ENCODE measurements around the gene SIKE1.
A peak's percentile ranks its signal among the peaks of the same experiment; 100 is the strongest.
"Not testable (repeated sequence)": the region's sequence is repeated elsewhere in the genome, so short reads cannot be mapped to it uniquely, and the experiment has no call there.

The SIKE1 gene

GRCh38 chr1:114780344-114781226, at the start of gene SIKE1:
SIKE1 (minus strand) TSS chr1:114780685; CDS start chr1:114780607, 78 bp downstream.
- peaks cover 29% of the 10 kb centered on the region for H3K36me3 ChIP-seq (ENCODE audit: control insufficient read depth, insufficient read depth, low read length)

DNA sequence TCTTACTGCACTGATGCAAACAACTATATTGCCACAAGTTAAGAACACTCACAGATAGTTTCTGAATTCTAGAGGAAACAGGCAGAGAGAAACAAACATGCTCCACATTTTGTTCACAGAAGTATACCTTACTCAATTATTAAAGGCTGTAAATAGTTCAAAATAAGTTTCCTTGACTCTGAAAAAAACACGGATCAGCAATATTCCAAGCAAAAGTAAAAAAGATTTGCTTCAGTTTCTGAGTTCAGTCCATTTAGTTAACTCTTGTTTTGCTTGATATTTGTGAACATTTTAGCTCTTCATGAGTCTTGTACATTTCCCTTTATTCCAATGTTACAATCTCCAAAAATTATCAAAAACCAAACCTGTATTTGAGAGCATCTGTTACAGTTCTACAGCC, 49.6 kb upstream of the SIKE1 start:
- H3K27ac ChIP-seq (ENCODE audit: low read depth, low read length); H3K27me3 ChIP-seq (ENCODE audit: control insufficient read depth, insufficient read depth, low read length); H3K4me1 ChIP-seq (ENCODE audit: control insufficient read depth, insufficient read depth, low read length); H3K36me3 ChIP-seq (ENCODE audit: control insufficient read depth, insufficient read depth, low read length); H3K9ac ChIP-seq (ENCODE audit: low read length); H3K9me3 ChIP-seq (ENCODE audit: control insufficient read depth, insufficient read depth, low read depth, low read length); H3K4me3 ChIP-seq (ENCODE audit: low read depth, low read length): not testable (repeated sequence)

More at GRCh38 chr1:114780344-114781226, at the start of gene SIKE1:
- Histone ChIP-seq H3K27ac (ENCODE audit: low read depth, low read length) (peak within 1 kb of the TSS; percentile 62; the same call in 1 of the 2 replicates), H3K27me3 (ENCODE audit: control insufficient read depth, insufficient read depth, low read length) (peaks cover 20% of the 10 kb centered on the region), H3K4me1 (ENCODE audit: control insufficient read depth, insufficient read depth, low read length) (no peaks in the 10 kb centered on the region), H3K4me3 (ENCODE audit: low read depth, low read length) (peak within 1 kb of the TSS; percentile 90), H3K9ac (ENCODE audit: low read length) (peak within 1 kb of the TSS; percentile 86), H3K9me3 (ENCODE audit: control insufficient read depth, insufficient read depth, low read depth, low read length) (no peaks in the 10 kb centered on the region)

GRCh38 chr1:114828251-114828650, 47.8 kb upstream of the SIKE1 start:
- no peaks in the 10 kb centered on the region for H3K4me1 ChIP-seq (ENCODE audit: control insufficient read depth, insufficient read depth, low read length)
- no peak overlapping the region for H3K27ac ChIP-seq (ENCODE audit: low read depth, low read length)
- H3K27me3 ChIP-seq (ENCODE audit: control insufficient read depth, insufficient read depth, low read length) = no peaks in the 10 kb centered on the region
- peaks cover 14% of the 10 kb centered on the region; the same call in 1 of the 2 replicates for H3K9me3 ChIP-seq (ENCODE audit: control insufficient read depth, insufficient read depth, low read depth, low read length)
- H3K36me3 ChIP-seq (ENCODE audit: control insufficient read depth, insufficient read depth, low read length) = no peaks in the 10 kb centered on the region
- no peak overlapping the region for H3K9ac ChIP-seq (ENCODE audit: low read length)
- no peak overlapping the region for H3K4me3 ChIP-seq (ENCODE audit: low read depth, low read length)

- no peaks in the 10 kb centered on the region for H3K27me3 ChIP-seq (ENCODE audit: control insufficient read depth, insufficient read depth, low read length)
- no peak overlapping the region for H3K9ac ChIP-seq (ENCODE audit: low read length)
- H3K9me3 ChIP-seq (ENCODE audit: control insufficient read depth, insufficient read depth, low read depth, low read length) = peaks cover 14% of the 10 kb centered on the region
- no peak overlapping the region for H3K4me3 ChIP-seq (ENCODE audit: low read depth, low read length)
- no peaks in the 10 kb centered on the region for H3K4me1 ChIP-seq (ENCODE audit: control insufficient read depth, insufficient read depth, low read length)
- H3K36me3 ChIP-seq (ENCODE audit: control insufficient read depth, insufficient read depth, low read length) = no peaks in the 10 kb centered on the region
- H3K27ac ChIP-seq (ENCODE audit: low read depth, low read length) = no peak overlapping the region
These were observed 41.5 kb upstream of the SIKE1 start for GRCh38 chr1:114821978-114822377.

DNA sequence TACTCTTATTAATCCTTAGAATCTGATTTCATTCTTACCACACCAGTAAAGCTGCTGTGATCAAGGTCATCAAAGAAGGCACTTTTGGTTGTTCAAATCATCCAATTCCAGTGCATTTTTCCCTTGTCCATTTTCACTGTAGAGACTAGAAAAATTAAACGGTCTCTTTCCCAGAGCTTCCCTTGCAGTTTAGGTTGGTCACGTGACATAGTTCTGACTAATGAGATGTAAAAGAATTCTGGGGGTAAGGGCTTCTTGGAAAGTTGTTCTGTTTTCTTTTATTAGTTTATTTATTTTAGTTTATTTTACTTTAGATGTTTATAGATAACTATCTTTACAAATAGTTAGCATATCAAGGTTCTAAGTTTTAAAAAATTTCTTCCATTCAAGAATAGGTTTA, 39.9 kb upstream of the SIKE1 start:
- Histone ChIP-seq H3K4me3 (ENCODE audit: low read depth, low read length) (no peak overlapping the region), H3K27me3 (ENCODE audit: control insufficient read depth, insufficient read depth, low read length) (no peaks in the 10 kb centered on the region), H3K9me3 (ENCODE audit: control insufficient read depth, insufficient read depth, low read depth, low read length) (peaks cover 14% of the 10 kb centered on the region), H3K4me1 (ENCODE audit: control insufficient read depth, insufficient read depth, low read length) (no peaks in the 10 kb centered on the region), H3K36me3 (ENCODE audit: control insufficient read depth, insufficient read depth, low read length) (no peaks in the 10 kb centered on the region), H3K27ac (ENCODE audit: low read depth, low read length) (no peak overlapping the region), H3K9ac (ENCODE audit: low read length) (no peak overlapping the region)

DNA sequence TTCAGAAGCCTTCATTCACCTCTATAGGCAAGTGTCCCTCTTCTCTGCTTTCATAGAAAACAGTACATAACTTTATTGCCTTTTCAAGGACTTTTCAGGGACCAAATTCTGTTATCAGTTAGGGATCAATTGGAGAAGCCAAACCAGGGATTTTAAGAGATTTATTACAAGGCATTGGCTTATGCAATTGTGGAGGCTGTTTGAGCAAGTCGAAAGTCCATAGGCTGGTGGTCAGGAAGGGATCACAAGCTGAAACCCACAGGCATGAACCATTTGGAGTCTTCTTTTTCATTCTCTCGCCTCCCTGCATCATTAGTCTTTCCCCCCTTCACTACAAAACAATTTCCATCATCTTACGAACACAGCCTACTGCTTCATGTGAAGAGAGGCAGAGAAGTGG, 39.4 kb upstream of the SIKE1 start:
- peaks cover 14% of the 10 kb centered on the region for H3K9me3 ChIP-seq (ENCODE audit: control insufficient read depth, insufficient read depth, low read depth, low read length)
- no peaks in the 10 kb centered on the region for H3K36me3 ChIP-seq (ENCODE audit: control insufficient read depth, insufficient read depth, low read length)
- H3K9ac ChIP-seq (ENCODE audit: low read length) = no peak overlapping the region
- no peaks in the 10 kb centered on the region for H3K4me1 ChIP-seq (ENCODE audit: control insufficient read depth, insufficient read depth, low read length)
- H3K27ac ChIP-seq (ENCODE audit: low read depth, low read length) = no peak overlapping the region
- no peaks in the 10 kb centered on the region for H3K27me3 ChIP-seq (ENCODE audit: control insufficient read depth, insufficient read depth, low read length)
- no peak overlapping the region for H3K4me3 ChIP-seq (ENCODE audit: low read depth, low read length)

DNA sequence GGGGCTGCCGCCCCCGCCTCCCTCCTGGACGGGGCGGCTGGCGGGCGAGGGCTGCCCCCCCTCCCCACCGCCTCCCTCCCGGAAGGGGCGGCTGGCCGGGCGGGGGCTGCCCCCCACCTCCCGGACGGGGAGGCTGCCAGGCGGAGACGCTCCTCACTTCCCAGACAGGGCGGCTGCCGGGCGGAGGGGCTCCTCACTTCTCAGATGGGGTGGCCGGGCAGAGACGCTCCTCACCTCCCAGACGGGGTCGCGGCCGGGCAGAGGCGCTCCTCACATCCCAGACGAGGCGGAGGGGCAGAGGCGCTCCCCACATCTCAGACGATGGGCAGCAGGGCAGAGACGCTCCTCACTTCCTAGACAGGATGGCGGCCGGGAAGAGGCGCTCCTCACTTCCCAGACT, 24.0 kb upstream of the SIKE1 start:
- H3K27ac ChIP-seq (ENCODE audit: low read depth, low read length); H3K9ac ChIP-seq (ENCODE audit: low read length); H3K27me3 ChIP-seq (ENCODE audit: control insufficient read depth, insufficient read depth, low read length); H3K9me3 ChIP-seq (ENCODE audit: control insufficient read depth, insufficient read depth, low read depth, low read length); H3K4me3 ChIP-seq (ENCODE audit: low read depth, low read length); H3K36me3 ChIP-seq (ENCODE audit: control insufficient read depth, insufficient read depth, low read length); H3K4me1 ChIP-seq (ENCODE audit: control insufficient read depth, insufficient read depth, low read length): not testable (repeated sequence)

DNA sequence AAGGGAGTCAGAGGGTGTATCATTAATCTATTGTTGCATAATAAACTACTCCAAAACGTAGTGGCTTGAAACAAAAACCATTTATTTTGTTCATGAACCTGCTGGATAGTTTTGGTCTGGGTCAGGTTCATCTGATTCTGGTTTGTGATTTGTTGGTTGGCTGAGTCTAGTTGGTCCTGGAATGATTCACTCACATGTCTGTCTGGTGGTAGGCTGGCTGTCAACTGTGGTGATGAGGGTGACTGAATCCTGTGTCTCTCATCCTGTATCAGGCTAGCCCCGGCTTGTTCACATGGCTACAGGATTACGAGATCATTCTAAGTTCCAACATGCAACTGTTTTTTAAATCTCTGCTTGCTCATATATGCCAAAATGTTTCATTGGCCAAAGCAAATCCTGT, 22.5 kb upstream of the SIKE1 start:
- H3K36me3 ChIP-seq (ENCODE audit: control insufficient read depth, insufficient read depth, low read length) = no peaks in the 10 kb centered on the region
- no peak overlapping the region for H3K4me3 ChIP-seq (ENCODE audit: low read depth, low read length)
- no peaks in the 10 kb centered on the region; the same call in 1 of the 2 replicates for H3K27me3 ChIP-seq (ENCODE audit: control insufficient read depth, insufficient read depth, low read length)
- peaks cover 6% of the 10 kb centered on the region for H3K9me3 ChIP-seq (ENCODE audit: control insufficient read depth, insufficient read depth, low read depth, low read length)
- H3K27ac ChIP-seq (ENCODE audit: low read depth, low read length) = no peak overlapping the region
- H3K9ac ChIP-seq (ENCODE audit: low read length) = no peak overlapping the region
- no peaks in the 10 kb centered on the region for H3K4me1 ChIP-seq (ENCODE audit: control insufficient read depth, insufficient read depth, low read length)

- H3K4me3 ChIP-seq (ENCODE audit: low read depth, low read length) = no peak overlapping the region
- no peak overlapping the region for H3K27ac ChIP-seq (ENCODE audit: low read depth, low read length)
- H3K27me3 ChIP-seq (ENCODE audit: control insufficient read depth, insufficient read depth, low read length) = no peaks in the 10 kb centered on the region; the same call in 1 of the 2 replicates
- 0 out of 2 replicates have a peak, but pooled peaks cover 3% of the 10 kb centered on the region for H3K9me3 ChIP-seq (ENCODE audit: control insufficient read depth, insufficient read depth, low read depth, low read length)
- no peak overlapping the region for H3K9ac ChIP-seq (ENCODE audit: low read length)
- no peaks in the 10 kb centered on the region for H3K4me1 ChIP-seq (ENCODE audit: control insufficient read depth, insufficient read depth, low read length)
- H3K36me3 ChIP-seq (ENCODE audit: control insufficient read depth, insufficient read depth, low read length) = no peaks in the 10 kb centered on the region
These were observed 13.6 kb upstream of the SIKE1 start for GRCh38 chr1:114794038-114794437.

GRCh38 chr1:114790581-114790980, 10.1 kb upstream of the SIKE1 start:
- not testable (repeated sequence) for H3K4me1 ChIP-seq (ENCODE audit: control insufficient read depth, insufficient read depth, low read length); H3K27ac ChIP-seq (ENCODE audit: low read depth, low read length); H3K27me3 ChIP-seq (ENCODE audit: control insufficient read depth, insufficient read depth, low read length); H3K9ac ChIP-seq (ENCODE audit: low read length); H3K36me3 ChIP-seq (ENCODE audit: control insufficient read depth, insufficient read depth, low read length); H3K4me3 ChIP-seq (ENCODE audit: low read depth, low read length); H3K9me3 ChIP-seq (ENCODE audit: control insufficient read depth, insufficient read depth, low read depth, low read length)

DNA sequence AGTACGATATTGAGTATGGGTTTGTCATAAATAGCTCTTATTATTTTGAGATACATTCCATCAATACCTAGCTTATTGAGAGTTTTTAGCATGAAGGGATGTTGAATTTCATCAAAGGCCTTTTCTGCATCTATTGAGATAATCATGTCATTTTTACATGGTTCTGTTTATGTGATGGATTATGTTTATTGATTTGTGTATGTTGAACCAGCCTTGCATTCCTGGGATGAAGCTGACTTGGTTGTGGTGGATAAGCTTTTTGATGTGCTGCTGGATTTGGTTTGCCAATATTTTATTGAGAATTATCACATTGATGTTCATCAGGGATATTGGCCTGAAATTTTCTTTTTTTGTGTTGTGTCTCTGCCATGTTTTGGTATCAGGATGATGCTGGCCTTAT, 6.0 kb upstream of the SIKE1 start:
- H3K9me3 ChIP-seq (ENCODE audit: control insufficient read depth, insufficient read depth, low read depth, low read length); H3K36me3 ChIP-seq (ENCODE audit: control insufficient read depth, insufficient read depth, low read length); H3K27ac ChIP-seq (ENCODE audit: low read depth, low read length); H3K9ac ChIP-seq (ENCODE audit: low read length); H3K4me1 ChIP-seq (ENCODE audit: control insufficient read depth, insufficient read depth, low read length); H3K4me3 ChIP-seq (ENCODE audit: low read depth, low read length): not testable (repeated sequence)
- peaks cover 17% of the 10 kb centered on the region for H3K27me3 ChIP-seq (ENCODE audit: control insufficient read depth, insufficient read depth, low read length)

Measured in HUES6 (cell line).